WI38 (cell line): ENCODE measurements around the gene MXI1.

Experiments
- H3K4me3 ChIP-seq: 2 replicates; pipeline ENCODE4 v1.5.1; 2011; ENCODE audit warnings: low read depth, mild to moderate bottlenecking, control low read depth, low read length
- CTCF ChIP-seq: IDR thresholded peaks from 2 replicates; pipeline ENCODE4 v1.5.1; 2012; ENCODE audit warnings: low read depth, mild to moderate bottlenecking, control low read depth, low read length

Gene MXI1

GRCh38 chr10:110217662-110218008 lies 10.2 kb downstream of the MXI1 start:
- TF ChIP-seq CTCF, result no peak
- no peak overlapping the region for H3K4me3 ChIP-seq

- H3K4me3 ChIP-seq, result no peak overlapping the region
- TF ChIP-seq CTCF, result no peak
These were observed 11.2 kb downstream of the MXI1 start for GRCh38 chr10:110218632-110219031.

GRCh38 chr10:110219884-110220283 lies 12.5 kb downstream of the MXI1 start:
- no peak overlapping the region for H3K4me3 ChIP-seq
- no peak for TF ChIP-seq CTCF

GRCh38 chr10:110220398-110220797 lies 13.0 kb downstream of the MXI1 start:
- H3K4me3 ChIP-seq, result no peak overlapping the region

GRCh38 chr10:110221044-110221720 lies 13.8 kb downstream of the MXI1 start:
- H3K4me3 ChIP-seq, result peak overlapping the region; percentile 59
- no peak for TF ChIP-seq CTCF

More at GRCh38 chr10:110220398-110220797, 13.0 kb downstream of the MXI1 start:
- TF ChIP-seq CTCF, result no peak

GRCh38 chr10:110221721-110222261 lies 14.4 kb downstream of the MXI1 start:
- peak; percentile 18; the same call in 1 of the 2 replicates for TF ChIP-seq CTCF
- H3K4me3 ChIP-seq, result peak overlapping the region; percentile 59

- no peak for TF ChIP-seq CTCF
- H3K4me3 ChIP-seq, result no peak overlapping the region
These were observed 15.4 kb downstream of the MXI1 start for GRCh38 chr10:110222641-110223297.
